Liver (tissue), 9 donors: ENCODE results near the gene WTIP. TPM values are rescaled to one million over a fixed set of nuclear protein-coding genes. Genes with fewer than 3 reads are reported as not detected.

Source experiments
- DNase-seq: peaks from one replicate; pipeline ENCODE4 v3.0.0-alpha.2; 2017; ENCODE audit warnings: low spot score
- H3K27ac ChIP-seq, 2 donors: one replicate each; pipeline ENCODE4 v1.7.0; 2013; ENCODE audit warnings: inconsistent platforms in 2 of 2, low read length in 2 of 2, control low read depth in 1 of 2, low read depth in 1 of 2, mild to moderate bottlenecking in 1 of 2
- H3K27me3 ChIP-seq, 4 donors: one replicate each; pipeline versions ENCODE4 v1.6.1 to v1.7.0; 2013; ENCODE audit warnings: low read length in 3 of 4, inconsistent platforms in 1 of 4, mild to moderate bottlenecking in 1 of 4, moderate library complexity in 1 of 4; ENCODE audit not compliant: control insufficient read depth in 4 of 4, insufficient read depth in 4 of 4
- H3K36me3 ChIP-seq, 4 donors: one replicate each; pipeline versions ENCODE4 v1.6.1 to v1.7.0; 2013; ENCODE audit warnings: low read length in 3 of 4, mild to moderate bottlenecking in 3 of 4, low read depth in 1 of 4, moderate library complexity in 1 of 4; ENCODE audit not compliant: control insufficient read depth in 4 of 4, insufficient read depth in 3 of 4
- H3K4me1 ChIP-seq, 4 donors: one replicate each; pipeline versions ENCODE4 v1.6.1 to v1.7.0; 2013; ENCODE audit warnings: low read length in 3 of 4, mild to moderate bottlenecking in 3 of 4, moderate library complexity in 1 of 4; ENCODE audit not compliant: control insufficient read depth in 4 of 4, insufficient read depth in 4 of 4
- H3K4me3 ChIP-seq, 3 donors: one replicate each; pipeline versions ENCODE4 v1.6.1 to v1.7.0; 2013; ENCODE audit warnings: low read length in 3 of 3, control low read depth in 1 of 3, low read depth in 1 of 3, mild to moderate bottlenecking in 1 of 3
- H3K9ac ChIP-seq, 2 donors: one replicate each; pipeline ENCODE4 v1.7.0; 2013; ENCODE audit warnings: low read length in 2 of 2, mild to moderate bottlenecking in 2 of 2, moderate library complexity in 2 of 2, control low read depth in 1 of 2, low read depth in 1 of 2
- H3K9me3 ChIP-seq, 4 donors: one replicate each; pipeline versions ENCODE4 v1.6.1 to v1.7.0; 2013; ENCODE audit warnings: low read length in 3 of 4; ENCODE audit not compliant: control insufficient read depth in 4 of 4
- ATF3 ChIP-seq: IDR thresholded peaks from 2 replicates; pipeline ENCODE4 v1.6.1; 2016; ENCODE audit warnings: antibody characterized with exemption
- EGR1 ChIP-seq, 2 donors: IDR thresholded peaks; 2 replicates each; pipeline ENCODE4 v1.6.1; 2016 to 2018; ENCODE audit warnings: antibody characterized with exemption in 2 of 2, low read depth in 2 of 2
- FOXA1 ChIP-seq: IDR thresholded peaks from 2 replicates; pipeline ENCODE4 v1.6.1; 2016; ENCODE audit warnings: antibody characterized with exemption
- FOXA2 ChIP-seq: IDR thresholded peaks from 2 replicates; pipeline ENCODE4 v1.6.1; 2016; ENCODE audit warnings: antibody characterized with exemption
- GABPA ChIP-seq, 2 donors: IDR thresholded peaks in 1 of 2; conservative IDR thresholded peaks in 1 of 2; 2 replicates each; pipeline ENCODE4 v1.6.1; 2016; ENCODE audit warnings: antibody characterized with exemption in 2 of 2, mild to moderate bottlenecking in 1 of 2, moderate library complexity in 1 of 2
- HNF4A ChIP-seq, 2 donors: conservative IDR thresholded peaks; 2 replicates each; pipeline ENCODE4 v1.6.1; 2016; ENCODE audit warnings: antibody characterized with exemption in 2 of 2, mild to moderate bottlenecking in 2 of 2
- JUND ChIP-seq, 2 donors: IDR thresholded peaks; 2 replicates each; pipeline ENCODE4 v1.6.1; 2016; ENCODE audit warnings: antibody characterized with exemption in 2 of 2
- NR2F2 ChIP-seq: IDR thresholded peaks from 2 replicates; pipeline ENCODE4 v1.6.1; 2016; ENCODE audit warnings: antibody characterized with exemption
- RAD21 ChIP-seq, 2 donors: IDR thresholded peaks; 2 replicates each; pipeline ENCODE4 v1.6.1; 2016; ENCODE audit warnings: antibody characterized with exemption in 2 of 2, mild to moderate bottlenecking in 2 of 2
- RXRA ChIP-seq, 2 donors: IDR thresholded peaks; 2 replicates each; pipeline ENCODE4 v1.6.1; 2017 to 2018; ENCODE audit warnings: antibody characterized with exemption in 2 of 2, mild to moderate bottlenecking in 1 of 2
- TAF1 ChIP-seq: conservative IDR thresholded peaks from 2 replicates; pipeline ENCODE4 v1.6.1; 2016; ENCODE audit warnings: antibody characterized with exemption, mild to moderate bottlenecking
- YY1 ChIP-seq: IDR thresholded peaks from 2 replicates; pipeline ENCODE4 v1.6.1; 2016; ENCODE audit warnings: antibody characterized with exemption, mild to moderate bottlenecking
- WGBS: extraction: QIAGEN DNeasy Blood & Tissue Kit; methylation state at CpG from one replicate; pipeline ENCODE4 v1.1.7; 2013; 5-methylcytosine and 5-hydroxymethylcytosine counted together
- polyA plus RNA-seq, 2 donors: library from polyadenylated mRNA; stranded (reverse) in 1 of 2; unstranded in 1 of 2; fragments of 200-250 nt in 1 of 2; fragments of >200 nt in 1 of 2; fragmentation: Nextera tagmentation in 1 of 2; extraction: Ambion mirVana in 1 of 2; gene quantifications; one replicate each; pipeline versions ENCODE4 v1.2.1 to v1.2.3, GENCODE V29; 2013 to 2015
- total RNA-seq, 2 donors: library from RNA; depleted of rRNA; stranded (reverse); fragments of >200 nt; gene quantifications; one replicate each; pipeline ENCODE4 v1.2.3, GENCODE V29; 2014
- TF ChIP-seq, protein P1 (sequence below): IDR thresholded peaks from 2 replicates; pipeline ENCODE4 v1.6.1; 2016; ENCODE audit warnings: antibody characterized with exemption
- TF ChIP-seq, protein P2 (sequence below): IDR thresholded peaks from 2 replicates; pipeline ENCODE4 v1.6.1; 2016; ENCODE audit warnings: antibody characterized with exemption, mild to moderate bottlenecking
- TF ChIP-seq, protein P3 (sequence below): IDR thresholded peaks from 2 replicates; pipeline ENCODE4 v1.6.1; 2016; ENCODE audit warnings: antibody characterized with exemption
- donor health status: healthy.
- donor health status: healthy.
- donor health status: healthy.
- donor health status: healthy.
- donor health status: healthy.

The WTIP gene
- total and polyA plus RNA-seq, 4 donors, result 0.08 to 2.7 (median 1.6) TPM

DNA sequence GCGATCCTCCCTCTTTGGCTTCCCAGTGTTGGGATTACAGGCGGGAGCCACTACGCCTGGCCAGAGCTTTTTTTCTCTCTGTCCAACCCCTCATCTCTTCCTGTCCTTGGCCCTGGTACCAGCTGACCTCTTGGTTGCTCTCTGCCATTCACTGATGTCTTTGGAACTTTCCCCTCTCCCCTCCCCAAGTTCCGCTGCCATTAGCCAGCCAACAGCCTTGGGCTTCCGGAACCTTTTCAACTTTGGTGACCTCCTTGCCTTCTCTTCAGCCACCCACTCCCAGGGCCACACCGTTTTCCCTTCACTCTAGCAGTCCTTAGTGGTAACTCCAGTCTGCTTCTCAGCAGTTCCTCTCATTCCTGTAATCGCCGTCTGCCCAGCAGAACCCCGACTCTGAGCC, 4.3 kb downstream of the WTIP start:
- H3K4me3 ChIP-seq, result no peak overlapping the region
- H3K27ac ChIP-seq, result no peak overlapping the region
- no peaks in the 10 kb centered on the region for H3K9me3 ChIP-seq
- no peak for TF ChIP-seq RAD21 (IDR thresholded peaks at IDR 0.05)
- TF ChIP-seq NR2F2, result peak; percentile 60
- H3K36me3 ChIP-seq, result peaks cover 0 to 2% (median 0%) of the 10 kb centered on the region in 4 donors
- DNase-seq, result no peak
- 75% methylated on average over 9 of the region's 9 CpGs for WGBS
- H3K9ac ChIP-seq, result no peak overlapping the region
- H3K27me3 ChIP-seq, result peaks cover 0 to 4% (median 0%) of the 10 kb centered on the region in 4 donors
- peaks cover 0 to 14% (median 6%) of the 10 kb centered on the region in 4 donors for H3K4me1 ChIP-seq

DNA sequence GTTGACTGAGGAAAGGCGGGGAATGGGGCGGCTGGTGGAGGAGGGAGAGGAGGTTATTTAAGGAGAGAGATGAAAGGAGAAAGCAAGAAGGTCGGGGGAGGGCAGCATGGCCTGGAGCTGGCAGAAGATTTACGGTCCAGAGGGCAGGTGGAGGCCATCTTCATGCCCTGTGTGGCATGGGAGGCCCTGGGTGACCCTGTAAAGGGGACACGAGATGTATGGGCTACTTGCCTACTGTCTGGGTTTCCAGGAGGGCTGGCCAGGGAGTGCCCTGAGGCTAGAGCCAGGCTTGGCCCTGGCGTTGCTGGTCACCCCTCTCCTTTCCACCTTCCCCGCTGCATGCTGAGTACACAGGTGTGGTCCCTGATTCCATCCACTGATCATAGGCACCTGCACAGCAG, 6.1 kb downstream of the WTIP start:
- Histone ChIP-seq H3K36me3 (peaks cover 0 to 2% (median 0%) of the 10 kb centered on the region in 4 donors), H3K27me3 (no peaks in the 10 kb centered on the region), H3K4me3 (no peak overlapping the region), H3K9ac (no peak overlapping the region), H3K9me3 (no peaks in the 10 kb centered on the region), H3K4me1 (peaks cover 0 to under 1% (median under 1%) of the 10 kb centered on the region in 4 donors), H3K27ac (no peak overlapping the region)
- WGBS, result 93% methylated on average over 7 of the region's 7 CpGs
- DNase-seq, result no peak
- TF ChIP-seq, protein P1, sequence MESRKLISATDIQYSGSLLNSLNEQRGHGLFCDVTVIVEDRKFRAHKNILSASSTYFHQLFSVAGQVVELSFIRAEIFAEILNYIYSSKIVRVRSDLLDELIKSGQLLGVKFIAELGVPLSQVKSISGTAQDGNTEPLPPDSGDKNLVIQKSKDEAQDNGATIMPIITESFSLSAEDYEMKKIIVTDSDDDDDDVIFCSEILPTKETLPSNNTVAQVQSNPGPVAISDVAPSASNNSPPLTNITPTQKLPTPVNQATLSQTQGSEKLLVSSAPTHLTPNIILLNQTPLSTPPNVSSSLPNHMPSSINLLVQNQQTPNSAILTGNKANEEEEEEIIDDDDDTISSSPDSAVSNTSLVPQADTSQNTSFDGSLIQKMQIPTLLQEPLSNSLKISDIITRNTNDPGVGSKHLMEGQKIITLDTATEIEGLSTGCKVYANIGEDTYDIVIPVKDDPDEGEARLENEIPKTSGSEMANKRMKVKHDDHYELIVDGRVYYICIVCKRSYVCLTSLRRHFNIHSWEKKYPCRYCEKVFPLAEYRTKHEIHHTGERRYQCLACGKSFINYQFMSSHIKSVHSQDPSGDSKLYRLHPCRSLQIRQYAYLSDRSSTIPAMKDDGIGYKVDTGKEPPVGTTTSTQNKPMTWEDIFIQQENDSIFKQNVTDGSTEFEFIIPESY, result no peak
- TF ChIP-seq HNF4A (conservative IDR thresholded peaks at IDR 0.05) (no peak), GABPA (IDR thresholded peaks at IDR 0.05 in 1 of 2, conservative IDR thresholded peaks at IDR 0.05 in 1 of 2) (no peak), NR2F2 (no peak), RXRA (IDR thresholded peaks at IDR 0.05) (no peak), ATF3 (no peak), RAD21 (IDR thresholded peaks at IDR 0.05) (no peak), JUND (IDR thresholded peaks at IDR 0.05) (no peak), EGR1 (IDR thresholded peaks at IDR 0.05; ENCODE audit: low read depth in 2 of 2) (no peak), YY1 (no peak), FOXA1 (no peak), FOXA2 (no peak), TAF1 (no peak)
- TF ChIP-seq, protein P2, sequence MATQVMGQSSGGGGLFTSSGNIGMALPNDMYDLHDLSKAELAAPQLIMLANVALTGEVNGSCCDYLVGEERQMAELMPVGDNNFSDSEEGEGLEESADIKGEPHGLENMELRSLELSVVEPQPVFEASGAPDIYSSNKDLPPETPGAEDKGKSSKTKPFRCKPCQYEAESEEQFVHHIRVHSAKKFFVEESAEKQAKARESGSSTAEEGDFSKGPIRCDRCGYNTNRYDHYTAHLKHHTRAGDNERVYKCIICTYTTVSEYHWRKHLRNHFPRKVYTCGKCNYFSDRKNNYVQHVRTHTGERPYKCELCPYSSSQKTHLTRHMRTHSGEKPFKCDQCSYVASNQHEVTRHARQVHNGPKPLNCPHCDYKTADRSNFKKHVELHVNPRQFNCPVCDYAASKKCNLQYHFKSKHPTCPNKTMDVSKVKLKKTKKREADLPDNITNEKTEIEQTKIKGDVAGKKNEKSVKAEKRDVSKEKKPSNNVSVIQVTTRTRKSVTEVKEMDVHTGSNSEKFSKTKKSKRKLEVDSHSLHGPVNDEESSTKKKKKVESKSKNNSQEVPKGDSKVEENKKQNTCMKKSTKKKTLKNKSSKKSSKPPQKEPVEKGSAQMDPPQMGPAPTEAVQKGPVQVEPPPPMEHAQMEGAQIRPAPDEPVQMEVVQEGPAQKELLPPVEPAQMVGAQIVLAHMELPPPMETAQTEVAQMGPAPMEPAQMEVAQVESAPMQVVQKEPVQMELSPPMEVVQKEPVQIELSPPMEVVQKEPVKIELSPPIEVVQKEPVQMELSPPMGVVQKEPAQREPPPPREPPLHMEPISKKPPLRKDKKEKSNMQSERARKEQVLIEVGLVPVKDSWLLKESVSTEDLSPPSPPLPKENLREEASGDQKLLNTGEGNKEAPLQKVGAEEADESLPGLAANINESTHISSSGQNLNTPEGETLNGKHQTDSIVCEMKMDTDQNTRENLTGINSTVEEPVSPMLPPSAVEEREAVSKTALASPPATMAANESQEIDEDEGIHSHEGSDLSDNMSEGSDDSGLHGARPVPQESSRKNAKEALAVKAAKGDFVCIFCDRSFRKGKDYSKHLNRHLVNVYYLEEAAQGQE, result no peak
- TF ChIP-seq, protein P3, sequence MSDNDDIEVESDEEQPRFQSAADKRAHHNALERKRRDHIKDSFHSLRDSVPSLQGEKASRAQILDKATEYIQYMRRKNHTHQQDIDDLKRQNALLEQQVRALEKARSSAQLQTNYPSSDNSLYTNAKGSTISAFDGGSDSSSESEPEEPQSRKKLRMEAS, result no peak
